Mucosa of descending colon (tissue), 3 donors: Measurements from ENCODE around the gene ALPI. TPM values are rescaled to one million over a fixed set of nuclear protein-coding genes. Genes with fewer than 3 reads are reported as not detected.
"Not testable (repeated sequence)": the region's sequence is repeated elsewhere in the genome, so short reads cannot be mapped to it uniquely, and the experiment has no call there.

Experiments used
- ATAC-seq: fragments of 200-7000 bp; cut with Tn5 transposase; one replicate; pipeline ENCODE4 v1.9.1; 2020; ENCODE audit warnings: mild to moderate bottlenecking, moderate library complexity
- DNase-seq, 3 donors: peaks; one replicate each; pipeline ENCODE4 v3.0.0-alpha.2; 2020
- H3K36me3 ChIP-seq: fragments of 200-600 bp; one replicate; pipeline ENCODE4 v1.8.0; 2021; ENCODE audit warnings: low read depth, mild to moderate bottlenecking
- H3K4me1 ChIP-seq: fragments of 200-600 bp; one replicate; pipeline ENCODE4 v1.8.0; 2021; ENCODE audit warnings: low read depth, mild to moderate bottlenecking
- H3K4me3 ChIP-seq: fragments of 200-600 bp; one replicate; pipeline ENCODE4 v1.8.0; 2021; ENCODE audit warnings: mild to moderate bottlenecking
- H3K9me3 ChIP-seq: fragments of 200-600 bp; one replicate; pipeline ENCODE4 v1.8.0; 2021; ENCODE audit warnings: mild to moderate bottlenecking
- CTCF ChIP-seq: fragments of 200-600 bp; IDR thresholded peaks from one replicate; pipeline ENCODE4 v1.8.0; 2022; ENCODE audit warnings: antibody characterized with exemption, mild to moderate bottlenecking
- intact Hi-C, 2 donors: fragments of 100-400 bp; cut with DNase I in 1 of 2; cut with micrococcal nuclease in 1 of 2; formaldehyde crosslinking; loops; one replicate each; pipeline versions ENCODE4 v1.11.0 to v1.11.1; 2022; cut with DNase I, micrococcal nuclease
- total RNA-seq, 3 donors: library from RNA; stranded (reverse); fragmentation: NEBNext Ultra II Directional in 2 of 3; extraction: Animal tissue kit (Norgen Biotek cat#: 25700) in 2 of 3; gene quantifications; one replicate each; pipeline versions ENCODE4 v1.2.1 to v1.2.4, GENCODE V29; 2021 to 2023
- donor health status: DM: no; HTN: no; CAD: no; lungs with moderate emphysema.
- donor health status: DM: no; HTN: no; CAD: no.
- donor health status: DM: no; HTN: yes; CAD: no.

ALPI gene
- total RNA-seq, 3 donors from 2014 or later: 8.5 to 24.6 (median 24.4) TPM

DNA sequence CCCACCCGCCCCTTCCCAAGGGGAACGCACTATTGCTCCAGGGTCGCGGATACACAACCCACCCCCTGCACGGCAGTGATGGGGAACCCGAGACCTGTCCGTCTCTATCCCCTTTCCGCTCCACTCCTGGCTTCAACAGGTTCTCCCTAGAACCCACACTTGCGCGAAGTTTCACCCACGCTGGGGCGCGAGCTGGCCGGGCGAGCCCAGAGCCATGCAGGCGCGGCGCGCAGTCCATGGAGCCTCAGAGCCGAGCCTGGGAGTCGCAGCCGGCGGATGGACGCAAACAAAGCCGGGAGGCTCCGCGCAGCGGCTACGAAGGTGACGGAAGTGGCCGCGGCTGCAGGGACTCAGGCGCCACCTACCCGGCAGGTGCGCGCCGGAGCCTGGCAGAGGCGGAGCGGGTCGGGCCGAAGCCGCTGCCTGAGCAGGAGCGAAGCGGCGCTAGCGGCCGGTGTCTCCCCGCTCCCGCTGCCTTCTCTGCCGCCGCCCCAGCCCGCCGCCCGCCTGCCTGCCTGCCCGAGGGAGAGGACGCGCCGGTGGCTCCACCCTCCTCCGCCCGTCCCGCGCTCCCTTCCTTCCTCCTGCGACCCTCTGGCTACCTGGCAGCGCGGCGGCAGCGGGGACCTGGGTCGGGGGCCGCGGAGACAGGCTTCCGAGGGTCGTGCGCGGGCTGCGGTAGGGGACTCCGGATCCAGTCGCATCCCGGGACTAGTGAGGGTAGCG is 35.3 kb upstream of the ALPI start:
- ATAC-seq (peak; percentile 87), DNase-seq (peak in 2 of 3 donors; percentile 54 to 73)
- H3K4me1 ChIP-seq: peaks cover 18% of the 10 kb centered on the region
- no peak overlapping the region for H3K4me3 ChIP-seq
- intact Hi-C loops: no loop called here
- no peaks in the 10 kb centered on the region for H3K36me3 ChIP-seq
- no peak for TF ChIP-seq CTCF
- H3K9me3 ChIP-seq: no peaks in the 10 kb centered on the region

DNA sequence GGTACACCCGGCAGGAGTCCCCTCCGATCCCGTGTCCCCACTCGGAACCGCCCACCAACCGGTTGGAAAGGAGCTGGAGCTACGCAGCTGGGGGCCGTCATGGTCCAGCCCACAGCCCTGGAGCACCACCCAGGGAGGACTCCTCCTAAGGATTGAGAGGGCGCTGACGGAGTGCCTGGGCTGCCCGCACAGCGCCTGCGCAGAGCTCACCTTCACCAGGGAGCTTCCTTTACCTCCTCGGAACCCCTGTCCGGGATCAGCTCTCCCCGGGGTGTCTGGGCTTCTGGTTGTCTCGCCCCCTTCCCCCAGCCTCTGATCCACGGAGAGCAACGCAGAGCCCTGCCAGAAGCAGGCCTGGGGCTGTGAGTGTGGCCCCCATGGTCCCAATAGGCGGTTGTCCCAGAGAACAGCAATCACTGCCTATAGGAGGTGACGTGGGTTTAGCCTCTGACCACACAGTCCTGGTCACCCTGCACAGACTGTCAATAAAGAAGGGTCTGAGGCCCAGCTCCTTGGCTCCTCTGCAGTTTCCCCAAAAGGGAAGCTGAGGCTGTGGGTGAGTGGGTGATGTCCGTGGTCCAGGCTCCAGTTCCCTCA is 34.7 kb upstream of the ALPI start:
- intact Hi-C loops: no loop called here
- H3K9me3 ChIP-seq: no peaks in the 10 kb centered on the region
- no peak overlapping the region for H3K4me3 ChIP-seq
- no peaks in the 10 kb centered on the region for H3K36me3 ChIP-seq
- DNase-seq: no peak
- H3K4me1 ChIP-seq: peaks cover 18% of the 10 kb centered on the region
- no peak for TF ChIP-seq CTCF
- peak; percentile 10 for ATAC-seq

GRCh38 chr2:232422051-232422450 is 33.9 kb upstream of the ALPI start:
- no peak for TF ChIP-seq CTCF
- Histone ChIP-seq H3K4me1 (peaks cover 18% of the 10 kb centered on the region), H3K9me3 (no peaks in the 10 kb centered on the region), H3K4me3 (no peak overlapping the region), H3K36me3 (no peaks in the 10 kb centered on the region)
- intact Hi-C loops: no loop called here
- ATAC-seq (no peak), DNase-seq (no peak)

GRCh38 chr2:232422996-232423395 is 33.0 kb upstream of the ALPI start:
- H3K4me3 ChIP-seq, H3K36me3 ChIP-seq, intact Hi-C loops, ATAC-seq, H3K9me3 ChIP-seq, DNase-seq: not testable (repeated sequence)
- peaks cover 18% of the 10 kb centered on the region for H3K4me1 ChIP-seq

DNA sequence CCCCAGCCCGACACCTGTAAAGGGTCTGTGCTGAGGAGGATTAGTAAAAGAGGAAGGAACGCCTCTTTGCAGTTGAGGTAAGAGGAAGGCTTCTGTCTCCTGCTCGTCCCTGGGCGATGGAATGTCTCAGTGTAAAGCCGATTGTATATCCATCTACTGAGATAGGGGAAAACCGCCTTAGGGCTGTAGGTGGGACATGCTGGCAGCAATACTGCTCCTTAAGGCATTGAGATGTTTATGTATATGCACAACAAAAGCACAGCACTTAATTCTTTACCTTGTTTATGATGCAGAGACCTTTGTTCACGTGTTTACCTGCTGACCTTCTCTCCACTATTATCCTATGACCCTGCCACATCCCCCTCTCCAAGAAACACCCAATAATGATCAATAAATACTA is 32.5 kb upstream of the ALPI start:
- H3K4me1 ChIP-seq: peaks cover 18% of the 10 kb centered on the region
- DNase-seq, H3K36me3 ChIP-seq, intact Hi-C loops, H3K4me3 ChIP-seq, ATAC-seq, H3K9me3 ChIP-seq: not testable (repeated sequence)

DNA sequence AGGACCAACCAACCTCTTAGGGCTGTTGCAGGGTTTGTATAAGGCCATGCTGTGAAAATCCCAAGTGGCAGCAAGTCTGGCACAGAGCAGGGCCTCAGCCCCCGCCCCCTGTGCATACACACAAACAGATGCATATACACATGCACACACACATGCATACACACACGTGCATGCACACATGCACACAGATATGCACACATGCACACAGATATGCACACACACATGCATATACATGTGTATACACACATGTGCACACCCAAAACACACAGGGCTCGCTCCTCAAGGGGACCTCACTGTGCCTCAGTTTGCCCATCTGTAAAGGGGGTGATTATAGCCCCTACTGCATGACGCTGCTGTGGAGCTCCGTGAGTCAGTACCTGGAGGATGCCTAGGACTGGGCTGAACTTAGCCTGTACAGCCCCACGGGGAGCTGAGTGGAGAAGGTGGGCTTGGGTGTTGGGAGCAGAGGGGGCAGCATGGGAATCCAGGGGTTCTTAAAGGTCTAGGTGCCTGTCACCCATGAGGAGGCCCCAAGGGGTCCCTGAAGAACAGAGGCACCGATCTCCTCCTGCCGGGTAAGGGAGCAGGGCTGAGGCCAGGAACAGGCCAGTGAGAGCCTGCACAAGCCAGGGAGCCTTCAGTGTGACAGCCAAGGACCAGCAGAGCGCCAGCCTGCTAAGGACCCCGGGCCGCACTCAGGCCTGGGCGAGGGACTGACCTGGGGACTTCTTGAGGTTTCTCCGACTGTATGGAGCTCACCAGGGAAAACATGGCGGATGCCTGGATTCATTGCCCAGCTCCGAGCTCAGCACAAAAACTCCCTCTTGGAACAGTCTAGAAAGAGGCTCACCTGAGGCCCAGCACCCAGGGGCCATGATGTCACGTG is 24.0 kb upstream of the ALPI start:
- no peak for ATAC-seq
- no peak for TF ChIP-seq CTCF
- H3K36me3 ChIP-seq: no peaks in the 10 kb centered on the region

More for the DNA sequence above, 24.0 kb upstream of the ALPI start:
- H3K4me1 ChIP-seq: no peaks in the 10 kb centered on the region
- DNase-seq: no peak
- H3K9me3 ChIP-seq: no peaks in the 10 kb centered on the region
- H3K4me3 ChIP-seq: no peak overlapping the region
- intact Hi-C loops: loop anchor here in 1 of 2 donors (10.0 kb wide), 1 partner anchor 507 kb away; the partner anchor contains the start of gene NPPC
